Progenitor cell of endocrine pancreas (in vitro differentiated cells): ENCODE data around the gene SIRPD. TPM values are rescaled to one million over a fixed set of nuclear protein-coding genes. Genes with fewer than 3 reads are reported as not detected.
"Not testable (repeated sequence)": the region's sequence is repeated elsewhere in the genome, so short reads cannot be mapped to it uniquely, and the experiment has no call there.

Experiments
- DNase-seq: peaks from one replicate; pipeline ENCODE4 v3.0.0; 2021; ENCODE audit warnings: low spot score; ENCODE audit not compliant: unreplicated experiment
- H3K27ac Mint-ChIP-seq: 2 replicates; pipeline ENCODE4 v1.8.0; 2021; ENCODE audit warnings: mild to moderate bottlenecking, moderate library complexity, mixed read lengths
- H3K27me3 Mint-ChIP-seq: 2 replicates; pipeline ENCODE4 v1.8.0; 2021; ENCODE audit warnings: mixed read lengths
- H3K36me3 Mint-ChIP-seq: 2 replicates; pipeline ENCODE4 v1.8.0; 2022; ENCODE audit warnings: mixed read lengths; ENCODE audit not compliant: insufficient read depth
- H3K4me1 Mint-ChIP-seq: 2 replicates; pipeline ENCODE4 v1.8.0; 2021; ENCODE audit warnings: low read depth, mixed read lengths
- H3K4me3 Mint-ChIP-seq: 2 replicates; pipeline ENCODE4 v1.8.0; 2021; ENCODE audit warnings: low read depth, mild to moderate bottlenecking, moderate library complexity, mixed read lengths
- H3K9me3 Mint-ChIP-seq: 2 replicates; pipeline ENCODE4 v1.8.0; 2021; ENCODE audit warnings: low read depth, mixed read lengths
- CTCF ChIP-seq: fragments of 200-600 bp; sonication (generic); IDR thresholded peaks from one replicate; pipeline ENCODE4 v1.5.0; 2021; ENCODE audit warnings: antibody characterized with exemption, mild to moderate bottlenecking; ENCODE audit not compliant: unreplicated experiment
- total RNA-seq: library from RNA; stranded (reverse); gene quantifications from 2 replicates; pipeline ENCODE4 v1.2.1, GENCODE V29; 2021

The SIRPD gene
- total RNA-seq, 1 donor from 2014 or later: not detected

GRCh38 chr20:1579488-1579887, 22.0 kb upstream of the SIRPD start:
- no peak overlapping the region for H3K4me3 Mint-ChIP-seq
- H3K4me1 Mint-ChIP-seq: no peaks in the 10 kb centered on the region
- H3K27me3 Mint-ChIP-seq: no peaks in the 10 kb centered on the region
- no peak for DNase-seq
- H3K36me3 Mint-ChIP-seq: no peaks in the 10 kb centered on the region
- TF ChIP-seq CTCF: no peak
- H3K9me3 Mint-ChIP-seq: no peaks in the 10 kb centered on the region
- H3K27ac Mint-ChIP-seq: no peak overlapping the region

GRCh38 chr20:1577906-1578305, 20.4 kb upstream of the SIRPD start:
- H3K27me3 Mint-ChIP-seq: no peaks in the 10 kb centered on the region
- no peak overlapping the region for H3K4me3 Mint-ChIP-seq
- no peaks in the 10 kb centered on the region for H3K36me3 Mint-ChIP-seq
- no peaks in the 10 kb centered on the region for H3K4me1 Mint-ChIP-seq
- H3K27ac Mint-ChIP-seq: no peak overlapping the region
- no peaks in the 10 kb centered on the region for H3K9me3 Mint-ChIP-seq
- no peak for DNase-seq
- no peak for TF ChIP-seq CTCF

- not testable (repeated sequence) for H3K36me3 Mint-ChIP-seq, H3K27me3 Mint-ChIP-seq, H3K9me3 Mint-ChIP-seq, H3K27ac Mint-ChIP-seq, H3K4me1 Mint-ChIP-seq, H3K4me3 Mint-ChIP-seq, DNase-seq
Observed at GRCh38 chr20:1577313-1577712, 19.8 kb upstream of the SIRPD start.

- H3K36me3 Mint-ChIP-seq: no peaks in the 10 kb centered on the region
- no peak overlapping the region for H3K4me3 Mint-ChIP-seq
- no peak for DNase-seq
- TF ChIP-seq CTCF: no peak
- no peaks in the 10 kb centered on the region for H3K9me3 Mint-ChIP-seq
- no peaks in the 10 kb centered on the region for H3K27me3 Mint-ChIP-seq
- H3K4me1 Mint-ChIP-seq: no peaks in the 10 kb centered on the region
- H3K27ac Mint-ChIP-seq: no peak overlapping the region
Observed at GRCh38 chr20:1576641-1577040, 19.1 kb upstream of the SIRPD start.

- H3K27ac Mint-ChIP-seq, H3K27me3 Mint-ChIP-seq, DNase-seq, H3K9me3 Mint-ChIP-seq, H3K4me3 Mint-ChIP-seq, H3K4me1 Mint-ChIP-seq, H3K36me3 Mint-ChIP-seq: not testable (repeated sequence)
Observed at GRCh38 chr20:1576003-1576402, 18.5 kb upstream of the SIRPD start.

- H3K27ac Mint-ChIP-seq: not testable (repeated sequence)
Observed at GRCh38 chr20:1571583-1571982, 14.1 kb upstream of the SIRPD start.

GRCh38 chr20:1569415-1569881, 11.9 kb upstream of the SIRPD start:
- Mint-ChIP-seq H3K4me3 (no peak overlapping the region), H3K36me3 (no peaks in the 10 kb centered on the region), H3K27me3 (peaks cover 15% of the 10 kb centered on the region), H3K9me3 (no peaks in the 10 kb centered on the region), H3K4me1 (no peaks in the 10 kb centered on the region), H3K27ac (no peak overlapping the region)
- no peak for DNase-seq
- no peak for TF ChIP-seq CTCF

More at GRCh38 chr20:1571583-1571982, 14.1 kb upstream of the SIRPD start:
- not testable (repeated sequence) for H3K9me3 Mint-ChIP-seq, H3K36me3 Mint-ChIP-seq, H3K4me3 Mint-ChIP-seq, H3K27me3 Mint-ChIP-seq, DNase-seq, H3K4me1 Mint-ChIP-seq
